Skeletal muscle tissue (tissue), 4 donors: ENCODE measurements around the gene GSK3B. TPM values are rescaled to one million over a fixed set of nuclear protein-coding genes. Genes with fewer than 3 reads are reported as not detected.
"Not testable (repeated sequence)": the region's sequence is repeated elsewhere in the genome, so short reads cannot be mapped to it uniquely, and the experiment has no call there.

ENCODE experiments used
- H3K27ac ChIP-seq: one replicate; pipeline ENCODE4 v1.7.0; 2013; ENCODE audit warnings: mild to moderate bottlenecking, low read depth, low read length, inconsistent platforms
- H3K27me3 ChIP-seq, 3 donors: one replicate each; pipeline ENCODE4 v1.7.0; 2013; ENCODE audit warnings: low read length in 3 of 3; ENCODE audit not compliant: control insufficient read depth in 3 of 3, insufficient read depth in 3 of 3
- H3K36me3 ChIP-seq, 3 donors: one replicate each; pipeline ENCODE4 v1.7.0; 2013; ENCODE audit warnings: low read length in 3 of 3; ENCODE audit not compliant: control insufficient read depth in 3 of 3, insufficient read depth in 3 of 3
- H3K4me1 ChIP-seq, 3 donors: one replicate each; pipeline ENCODE4 v1.7.0; 2013; ENCODE audit warnings: low read length in 3 of 3, mild to moderate bottlenecking in 3 of 3; ENCODE audit not compliant: control insufficient read depth in 3 of 3, insufficient read depth in 3 of 3
- H3K4me3 ChIP-seq, 3 donors: one replicate each; pipeline ENCODE4 v1.7.0; 2013; ENCODE audit warnings: low read length in 3 of 3
- H3K9ac ChIP-seq, 3 donors: one replicate each; pipeline ENCODE4 v1.7.0; 2013; ENCODE audit warnings: low read length in 3 of 3, mild to moderate bottlenecking in 3 of 3, moderate library complexity in 2 of 3, low read depth in 1 of 3
- H3K9me3 ChIP-seq, 3 donors: one replicate each; pipeline ENCODE4 v1.7.0; 2013; ENCODE audit warnings: low read length in 3 of 3; ENCODE audit not compliant: control insufficient read depth in 3 of 3
- total RNA-seq: library from RNA; depleted of rRNA; stranded (reverse); fragments of >200 nt; gene quantifications from one replicate; pipeline ENCODE4 v1.2.3, GENCODE V29; 2014
- donor health status: Osteomylitis.

GSK3B gene
- total RNA-seq, 1 donor from 2014 or later = 30.3 TPM

- no peak overlapping the region for H3K4me3 ChIP-seq
- H3K4me1 ChIP-seq = peaks cover 0 to 7% (median 0%) of the 10 kb centered on the region in 3 donors
- H3K27me3 ChIP-seq = no peaks in the 10 kb centered on the region
- H3K9me3 ChIP-seq = no peaks in the 10 kb centered on the region
- no peak overlapping the region for H3K27ac ChIP-seq
- H3K9ac ChIP-seq = no peak overlapping the region
- H3K36me3 ChIP-seq = no peaks in the 10 kb centered on the region
These were observed 68.7 kb downstream of the GSK3B start for GRCh38 chr3:120025520-120025919.

DNA sequence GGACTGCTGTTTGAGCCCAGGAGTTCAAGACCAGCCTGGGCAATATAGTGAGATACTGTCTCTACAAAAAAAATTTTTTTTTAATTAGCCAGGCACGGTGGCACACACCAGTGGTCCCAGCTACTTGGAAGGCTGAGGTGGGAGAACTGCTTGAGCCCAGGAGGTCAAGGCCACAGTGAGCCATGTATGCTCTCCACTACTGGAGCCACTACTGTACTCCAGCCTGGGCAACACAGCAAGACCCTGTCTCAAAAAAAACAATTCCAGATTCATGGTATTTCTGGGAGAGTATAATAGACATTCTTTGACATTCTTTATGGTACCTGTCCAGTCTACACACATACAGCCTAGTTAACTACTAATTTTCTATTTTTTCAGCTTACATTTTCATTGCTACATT is 70.1 kb downstream of the GSK3B start:
- no peaks in the 10 kb centered on the region for H3K27me3 ChIP-seq
- no peak overlapping the region for H3K27ac ChIP-seq
- no peaks in the 10 kb centered on the region for H3K9me3 ChIP-seq
- no peak overlapping the region for H3K4me3 ChIP-seq
- no peak overlapping the region for H3K9ac ChIP-seq
- no peaks in the 10 kb centered on the region for H3K36me3 ChIP-seq
- H3K4me1 ChIP-seq = peaks cover 0 to 7% (median 0%) of the 10 kb centered on the region in 3 donors

DNA sequence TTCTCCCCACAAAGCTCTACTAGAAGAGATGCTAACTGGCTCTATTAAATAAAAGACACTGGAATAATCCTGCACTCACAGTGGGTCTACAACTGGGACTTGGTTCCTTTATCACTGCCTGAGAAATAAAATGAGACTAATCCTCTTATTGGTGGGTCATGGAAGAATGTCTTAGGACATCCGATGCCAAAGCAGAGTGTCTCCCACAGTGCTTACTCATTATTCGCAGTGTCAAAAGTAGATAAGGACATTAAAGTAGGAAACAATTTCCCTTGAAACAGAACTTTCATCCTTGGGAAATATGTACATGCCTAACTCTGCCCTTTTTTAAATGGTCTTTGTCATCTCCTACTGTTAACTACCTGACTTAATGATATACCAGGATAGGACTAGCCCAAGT is 71.5 kb downstream of the GSK3B start:
- Histone ChIP-seq H3K4me3 (no peak overlapping the region), H3K9ac (no peak overlapping the region), H3K27ac (no peak overlapping the region)

DNA sequence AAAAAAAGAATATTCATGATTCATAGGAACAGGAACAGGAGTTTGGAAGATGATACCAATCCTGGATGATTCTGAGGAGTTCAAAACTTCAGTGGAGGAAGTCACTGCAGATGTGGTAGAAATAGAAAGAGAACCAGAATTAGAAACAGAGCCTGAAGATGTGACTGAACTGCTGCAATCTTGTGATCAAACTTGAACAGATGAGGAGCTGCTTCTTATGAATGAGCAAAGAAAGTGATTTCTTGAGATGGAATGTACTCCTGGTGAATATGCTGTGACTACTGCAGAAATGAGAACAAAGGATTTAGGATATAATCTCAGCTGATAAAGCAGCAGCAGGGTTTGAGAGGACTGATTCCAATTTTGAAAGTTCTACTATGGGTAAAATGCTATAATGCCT is 72.7 kb downstream of the GSK3B start:
- Histone ChIP-seq H3K4me3 (no peak overlapping the region), H3K9ac (no peak overlapping the region), H3K4me1 (peaks cover 4 to 13% (median 5%) of the 10 kb centered on the region in 3 donors), H3K9me3 (no peaks in the 10 kb centered on the region), H3K36me3 (no peaks in the 10 kb centered on the region), H3K27me3 (no peaks in the 10 kb centered on the region), H3K27ac (no peak overlapping the region)

More for the DNA sequence above, 71.5 kb downstream of the GSK3B start:
- no peaks in the 10 kb centered on the region for H3K9me3 ChIP-seq
- H3K27me3 ChIP-seq = no peaks in the 10 kb centered on the region
- no peaks in the 10 kb centered on the region for H3K36me3 ChIP-seq
- H3K4me1 ChIP-seq = peaks cover 4 to 13% (median 5%) of the 10 kb centered on the region in 3 donors

- Histone ChIP-seq H3K4me1 (peaks cover 5 to 16% (median 6%) of the 10 kb centered on the region in 3 donors), H3K27ac (no peak overlapping the region), H3K36me3 (no peaks in the 10 kb centered on the region), H3K9me3 (no peaks in the 10 kb centered on the region), H3K9ac (no peak overlapping the region), H3K27me3 (no peaks in the 10 kb centered on the region), H3K4me3 (no peak overlapping the region)
These were observed 75.9 kb downstream of the GSK3B start for GRCh38 chr3:120018299-120018698.

GRCh38 chr3:120017692-120018091 is 76.6 kb downstream of the GSK3B start:
- no peaks in the 10 kb centered on the region for H3K27me3 ChIP-seq
- H3K9ac ChIP-seq = no peak overlapping the region
- no peak overlapping the region for H3K4me3 ChIP-seq
- no peaks in the 10 kb centered on the region for H3K9me3 ChIP-seq
- H3K36me3 ChIP-seq = no peaks in the 10 kb centered on the region
- H3K4me1 ChIP-seq = peaks cover 5 to 16% (median 10%) of the 10 kb centered on the region in 3 donors
- no peak overlapping the region for H3K27ac ChIP-seq

GRCh38 chr3:120013481-120013880 is 80.8 kb downstream of the GSK3B start:
- Histone ChIP-seq H3K4me1 (peaks cover 11 to 15% (median 12%) of the 10 kb centered on the region in 3 donors), H3K36me3 (no peaks in the 10 kb centered on the region), H3K27ac (no peak overlapping the region), H3K27me3 (no peaks in the 10 kb centered on the region), H3K9me3 (no peaks in the 10 kb centered on the region), H3K9ac (no peak overlapping the region), H3K4me3 (no peak overlapping the region)

DNA sequence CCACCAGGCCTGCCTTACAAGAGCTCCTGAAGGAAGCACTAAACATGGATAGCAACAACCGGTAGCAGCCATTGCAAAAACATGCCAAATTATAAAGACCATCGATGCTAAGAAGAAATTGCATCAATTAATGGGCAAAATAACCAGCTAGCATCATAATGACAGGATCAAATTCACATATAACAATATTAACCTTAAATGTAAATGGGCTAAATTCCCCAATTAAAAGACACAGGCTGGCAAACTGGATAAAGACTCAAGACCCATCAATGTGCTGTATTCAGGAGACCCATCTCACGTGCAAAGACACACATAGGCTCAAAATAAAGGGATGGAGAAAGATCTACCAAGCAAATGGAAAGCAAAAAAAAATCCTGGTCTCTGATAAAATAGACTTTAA is 88.5 kb downstream of the GSK3B start:
- not testable (repeated sequence) for H3K4me3 ChIP-seq, H3K27me3 ChIP-seq, H3K4me1 ChIP-seq, H3K36me3 ChIP-seq, H3K9me3 ChIP-seq, H3K9ac ChIP-seq, H3K27ac ChIP-seq

DNA sequence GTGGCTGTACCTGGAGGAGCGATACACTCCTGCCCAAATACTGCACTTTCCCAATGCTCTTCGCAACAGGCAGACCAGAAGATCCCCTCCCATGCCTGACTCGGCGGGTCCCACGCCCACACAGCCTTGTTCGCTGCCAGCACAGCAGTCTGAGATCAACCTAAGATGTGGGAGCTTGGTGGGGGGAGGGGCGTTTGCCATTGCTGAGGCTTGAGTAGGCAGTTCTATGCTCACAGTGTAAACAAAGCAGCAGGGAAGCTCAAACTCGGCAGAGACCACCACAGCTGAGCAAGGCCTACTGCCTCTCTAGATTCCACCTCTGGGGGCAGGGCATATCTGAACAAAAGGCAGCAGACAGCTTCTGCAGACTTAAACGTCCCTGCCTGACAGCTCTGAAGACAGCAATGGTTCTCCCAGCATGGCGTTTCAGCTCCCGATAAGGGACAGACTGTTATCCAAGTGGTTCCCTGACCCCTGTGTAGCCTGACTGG is 90.2 kb downstream of the GSK3B start:
- not testable (repeated sequence) for H3K9ac ChIP-seq, H3K4me1 ChIP-seq, H3K27me3 ChIP-seq, H3K36me3 ChIP-seq, H3K27ac ChIP-seq, H3K4me3 ChIP-seq, H3K9me3 ChIP-seq

DNA sequence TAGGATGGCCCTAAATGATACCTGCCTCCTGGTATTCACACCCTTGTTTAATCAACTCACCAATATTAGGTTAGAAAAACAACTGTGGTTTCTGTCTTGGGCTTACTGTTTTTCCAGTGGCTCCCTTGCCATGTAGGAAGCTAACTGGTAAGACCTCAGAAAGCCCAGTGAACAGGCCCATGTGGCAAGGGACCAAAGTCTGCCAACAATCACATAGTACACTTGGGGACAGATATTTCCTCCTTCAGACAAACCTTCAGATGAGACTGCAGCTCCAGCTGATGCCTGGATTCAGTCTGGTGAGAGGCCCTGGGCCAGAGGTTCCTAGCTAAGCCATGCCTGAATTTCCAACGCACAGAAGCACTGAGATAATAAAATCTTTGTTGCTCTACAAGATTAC is 96.1 kb downstream of the GSK3B start:
- Histone ChIP-seq H3K27ac (no peak overlapping the region), H3K9me3 (no peaks in the 10 kb centered on the region), H3K27me3 (no peaks in the 10 kb centered on the region), H3K4me1 (no peaks in the 10 kb centered on the region), H3K4me3 (no peak overlapping the region), H3K36me3 (peaks cover 0 to 5% (median 4%) of the 10 kb centered on the region in 3 donors), H3K9ac (no peak overlapping the region)

DNA sequence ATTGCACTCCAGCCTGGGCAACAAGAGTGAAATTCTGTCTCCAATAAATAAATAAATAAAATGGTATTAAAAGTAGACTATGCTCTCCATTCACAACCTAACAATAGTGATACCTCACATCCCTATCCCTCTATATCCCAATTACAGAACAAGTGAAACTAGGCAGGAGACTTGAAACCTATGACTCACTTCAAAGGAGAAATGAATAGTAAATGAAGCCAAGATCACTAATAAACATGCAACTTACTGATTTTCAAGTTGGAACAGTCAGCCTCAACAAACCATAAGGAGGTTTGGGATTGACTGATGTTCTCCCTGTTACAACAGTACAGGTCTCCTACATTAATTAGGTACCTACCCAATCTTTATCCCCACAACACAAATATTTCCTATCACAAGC is 103.4 kb downstream of the GSK3B start:
- H3K27ac ChIP-seq = no peak overlapping the region

More for the DNA sequence above, 103.4 kb downstream of the GSK3B start:
- H3K4me1 ChIP-seq = peaks cover 0 to 6% (median 0%) of the 10 kb centered on the region in 3 donors
- H3K9me3 ChIP-seq = no peaks in the 10 kb centered on the region
- H3K9ac ChIP-seq = no peak overlapping the region
- H3K4me3 ChIP-seq = no peak overlapping the region
- H3K36me3 ChIP-seq = peaks cover 0 to 1% (median 0%) of the 10 kb centered on the region in 3 donors
- no peaks in the 10 kb centered on the region for H3K27me3 ChIP-seq
